Kidney capillary endothelial cell (primary cell): ENCODE results near the gene TMEM41B.
"Not testable (repeated sequence)": the region's sequence is repeated elsewhere in the genome, so short reads cannot be mapped to it uniquely, and the experiment has no call there.

Source experiments
- DNase-seq: peaks from one replicate; pipeline ENCODE4 v3.0.0-alpha.2; 2018; ENCODE audit warnings: low spot score

The TMEM41B gene, protein sequence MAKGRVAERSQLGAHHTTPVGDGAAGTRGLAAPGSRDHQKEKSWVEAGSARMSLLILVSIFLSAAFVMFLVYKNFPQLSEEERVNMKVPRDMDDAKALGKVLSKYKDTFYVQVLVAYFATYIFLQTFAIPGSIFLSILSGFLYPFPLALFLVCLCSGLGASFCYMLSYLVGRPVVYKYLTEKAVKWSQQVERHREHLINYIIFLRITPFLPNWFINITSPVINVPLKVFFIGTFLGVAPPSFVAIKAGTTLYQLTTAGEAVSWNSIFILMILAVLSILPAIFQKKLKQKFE

DNA sequence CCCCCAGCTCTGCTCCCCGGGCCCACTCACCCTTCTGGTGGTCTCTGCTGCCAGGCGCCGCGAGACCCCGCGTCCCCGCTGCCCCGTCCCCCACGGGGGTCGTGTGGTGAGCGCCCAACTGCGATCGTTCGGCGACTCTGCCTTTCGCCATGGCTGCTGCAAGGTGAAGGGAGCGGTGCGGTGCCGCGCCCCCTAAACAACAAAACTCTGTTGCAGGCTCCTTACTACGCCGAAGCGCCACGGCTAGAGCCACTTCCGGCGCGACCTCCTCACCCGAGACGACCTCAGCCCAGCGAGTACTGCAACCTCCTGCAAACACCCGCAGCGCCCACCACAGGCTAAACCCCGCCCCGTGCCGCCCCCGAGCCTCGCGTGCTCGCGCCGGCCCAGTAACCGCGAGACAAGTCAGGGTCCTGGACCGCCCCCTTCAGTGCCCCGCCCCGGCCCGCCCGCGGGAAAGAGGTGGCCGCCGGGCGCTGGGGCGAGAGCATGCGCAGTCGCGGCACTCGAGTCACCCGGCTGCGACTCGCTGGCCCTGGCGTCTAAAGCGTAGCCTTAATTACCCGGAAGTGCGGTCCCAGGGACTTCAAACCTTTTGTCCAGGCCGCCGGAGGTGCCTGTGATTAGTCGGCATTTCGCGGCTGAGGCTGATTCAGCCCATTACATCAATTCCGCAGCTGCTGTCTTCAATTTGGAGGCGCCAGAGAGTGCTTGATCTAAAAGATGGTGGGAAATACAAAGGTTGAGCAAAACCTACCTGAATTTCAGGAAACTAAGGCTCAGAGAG lies at the start of gene TMEM41B:
TMEM41B (minus strand) TSS at position 303 of the 787 bp plus-strand sequence; CDS start at position 151, 152 bp downstream.
- DNase-seq, result peak; percentile 99

DNA sequence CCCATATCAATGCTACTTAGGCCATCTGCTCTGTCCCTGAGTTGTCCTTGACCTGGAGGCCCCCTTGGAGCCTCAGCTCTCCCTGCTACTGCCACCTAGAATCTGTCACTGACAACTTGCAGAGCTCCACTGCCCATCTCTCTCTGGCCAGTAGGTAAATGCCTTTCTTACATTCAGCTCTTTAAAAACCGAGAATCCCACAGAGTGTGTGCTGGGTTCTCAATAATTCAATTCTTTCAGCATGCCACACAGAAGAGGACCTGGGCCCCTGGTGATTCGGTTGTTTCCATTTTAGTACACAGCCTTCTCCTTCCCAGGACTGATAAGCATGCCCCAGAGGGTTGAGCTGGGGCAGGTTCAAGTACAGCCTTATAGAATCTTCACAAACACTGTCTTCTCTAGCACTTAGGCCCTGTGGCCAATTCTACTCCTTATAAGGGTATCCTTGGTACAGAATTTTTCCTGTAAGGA lies 48.0 kb upstream of the TMEM41B start:
- no peak for DNase-seq

DNA sequence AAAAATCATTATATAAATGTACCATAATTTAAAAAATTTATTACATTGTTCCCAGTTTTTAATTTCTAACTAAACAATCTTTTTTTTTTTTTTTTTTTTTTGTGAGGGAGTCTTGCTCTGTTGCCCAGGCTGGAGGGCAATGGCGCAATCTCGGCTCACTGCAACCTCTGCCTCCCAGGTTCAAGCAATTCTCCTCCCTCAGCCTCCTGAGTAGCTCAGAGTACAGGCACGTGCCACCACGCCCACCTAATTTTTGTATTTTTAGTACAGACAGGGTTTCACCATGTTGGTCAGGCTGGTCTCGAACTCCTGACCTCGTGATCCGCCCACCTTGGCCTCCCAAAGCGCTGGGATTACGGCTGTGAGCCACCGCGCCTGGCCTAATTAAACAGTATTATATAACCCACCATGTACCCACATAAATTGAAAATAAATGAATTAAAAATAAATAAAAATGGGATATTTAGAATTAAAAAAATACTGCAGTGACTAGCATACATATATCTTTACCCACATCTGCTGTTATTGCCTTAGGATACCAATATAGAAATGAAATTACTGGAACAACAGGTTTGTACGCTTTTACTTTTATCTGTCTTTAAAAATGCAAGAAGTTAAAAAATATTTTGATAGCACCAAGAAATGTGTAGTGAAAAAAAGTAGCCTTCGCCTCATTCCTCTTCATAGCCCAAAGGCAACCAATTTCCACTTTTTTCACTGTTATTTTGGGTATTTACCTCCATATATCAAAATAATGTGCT lies 46.6 kb upstream of the TMEM41B start:
- not testable (repeated sequence) for DNase-seq

DNA sequence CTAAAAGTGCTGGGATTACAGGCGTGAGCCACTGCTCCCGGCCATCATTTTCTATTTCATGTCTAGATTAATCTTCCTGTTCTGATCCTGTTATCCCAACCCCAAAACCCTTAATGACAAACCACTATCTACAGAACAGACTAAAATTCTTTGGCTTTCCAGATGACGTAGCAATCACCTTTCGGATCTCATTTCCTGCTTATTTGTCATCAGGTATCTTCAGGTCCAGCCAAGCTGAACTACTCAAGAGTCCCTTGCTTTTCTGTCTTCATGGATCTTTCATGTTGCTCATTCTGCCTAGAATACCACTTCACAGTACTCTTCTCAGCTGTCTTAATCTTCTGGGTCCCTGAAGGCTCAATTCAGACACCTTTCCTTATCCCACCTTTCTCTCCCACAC lies 42.6 kb upstream of the TMEM41B start:
- DNase-seq, result no peak

DNA sequence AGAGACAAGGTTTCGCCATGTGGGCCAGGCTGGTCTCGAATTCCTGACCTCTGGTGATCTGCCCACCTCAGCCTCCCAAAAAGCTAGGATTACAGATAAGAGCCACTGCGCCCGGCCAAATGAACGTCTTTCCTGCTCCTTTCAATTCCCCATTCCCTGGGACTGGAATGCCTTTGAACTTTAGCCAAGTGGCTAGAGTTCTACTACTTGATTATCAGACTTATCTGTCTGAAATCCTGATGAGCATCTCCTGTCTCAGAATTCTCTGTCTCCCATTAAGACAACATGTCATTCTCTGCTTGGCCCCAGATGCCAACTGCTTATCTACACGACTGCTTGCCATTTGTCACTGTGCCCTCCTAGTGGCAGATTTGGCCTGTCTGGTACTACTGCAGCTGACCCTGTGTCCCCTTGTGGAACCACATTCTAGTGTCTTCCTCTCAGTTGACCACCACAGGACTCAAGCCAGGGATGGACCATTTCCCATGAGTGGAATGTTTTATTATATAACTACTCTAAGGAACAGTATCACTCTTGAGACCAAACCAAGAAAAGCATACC lies 37.0 kb upstream of the TMEM41B start:
- no peak for DNase-seq

DNA sequence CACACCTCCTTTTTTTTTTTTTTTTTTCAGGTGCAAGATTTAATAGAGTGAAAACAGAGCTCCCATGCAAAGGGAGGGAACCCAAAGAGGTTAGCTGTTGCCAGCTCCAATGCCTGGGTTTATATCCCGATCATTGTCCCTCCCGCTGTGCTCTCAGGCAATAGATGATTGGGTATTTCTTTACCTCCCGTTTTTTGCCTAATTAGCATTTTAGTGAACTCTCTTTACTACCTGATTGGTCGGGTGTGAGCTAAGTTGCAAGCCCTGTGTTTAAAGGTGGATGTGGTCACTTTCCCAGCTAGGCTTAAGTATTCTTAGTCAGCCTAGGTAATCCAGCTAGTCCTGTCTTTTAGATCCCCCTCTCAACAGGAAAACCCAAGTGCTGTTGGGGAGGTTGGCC lies 33.4 kb upstream of the TMEM41B start:
- not testable (repeated sequence) for DNase-seq

DNA sequence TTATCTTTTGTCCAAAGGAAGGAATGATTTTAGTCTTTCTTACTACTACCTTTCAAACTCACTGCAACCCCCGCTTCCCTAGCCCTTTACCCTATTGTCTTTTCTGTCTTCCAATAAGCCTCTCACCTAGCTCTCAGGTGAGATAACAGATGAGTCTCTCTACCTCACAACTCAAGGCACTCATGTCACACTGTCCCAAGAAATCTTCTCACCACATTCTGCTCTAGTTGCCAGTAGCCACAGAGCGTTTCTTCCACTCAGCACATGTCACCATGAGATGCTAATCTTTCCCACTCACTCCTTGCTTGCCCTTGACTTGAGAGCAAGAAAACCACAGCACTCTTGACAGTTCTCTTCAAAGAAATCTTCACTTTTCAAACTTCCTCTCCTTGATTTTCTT lies 32.7 kb upstream of the TMEM41B start:
- DNase-seq, result no peak

DNA sequence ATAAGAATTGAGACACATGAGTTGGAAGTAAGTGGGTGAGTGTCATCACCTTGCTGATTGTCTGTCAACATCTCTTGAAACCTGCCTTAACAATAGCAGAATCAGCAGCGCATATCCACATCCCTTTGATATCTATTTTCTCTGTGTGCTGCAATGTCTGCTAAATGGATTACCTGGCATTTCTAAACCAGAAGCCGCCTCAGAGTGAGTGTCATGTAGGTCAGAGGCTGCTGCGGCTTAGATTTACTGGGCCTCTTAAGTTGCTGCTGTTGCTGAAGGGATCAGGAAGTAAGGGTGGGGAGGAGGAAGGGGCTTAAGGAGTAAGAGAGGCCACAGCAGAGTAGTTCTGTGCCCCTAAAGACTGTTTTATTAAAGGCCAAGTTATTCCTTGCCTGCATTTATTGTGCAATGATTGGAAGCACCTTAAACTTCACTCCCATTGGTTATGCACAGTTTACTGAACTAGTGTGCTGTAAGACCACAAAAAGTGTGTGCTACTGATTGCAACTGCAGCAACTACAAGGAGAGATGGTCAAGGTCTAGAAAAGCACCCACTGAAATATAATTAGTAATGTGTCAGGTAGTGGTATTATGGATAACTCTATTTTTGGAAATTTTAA lies 29.8 kb upstream of the TMEM41B start:
- no peak for DNase-seq

DNA sequence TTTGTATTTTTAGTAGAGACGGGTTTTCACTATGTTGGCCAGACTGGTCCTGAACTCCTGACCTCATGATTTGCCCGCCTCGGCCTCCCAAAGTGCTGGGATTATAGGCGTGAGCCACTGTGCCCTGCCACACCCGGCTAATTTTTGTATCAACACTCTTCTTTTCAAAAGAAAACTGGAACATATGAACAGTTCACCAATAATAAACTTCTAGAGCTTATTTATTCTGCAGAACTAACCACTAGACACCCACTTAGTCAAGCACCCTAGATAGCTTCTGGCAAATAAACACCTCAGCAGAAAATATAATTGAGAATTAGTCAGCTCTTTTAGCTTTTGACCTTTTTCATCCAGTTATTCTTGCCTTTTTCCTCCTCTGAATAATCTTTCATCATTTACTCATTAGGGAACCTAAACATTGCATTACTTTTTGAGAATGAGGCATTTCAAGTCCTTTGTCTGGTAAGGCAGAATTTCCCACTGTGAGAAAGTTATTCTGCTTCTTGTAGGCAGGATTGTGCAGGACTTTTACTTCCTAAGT lies 27.3 kb upstream of the TMEM41B start:
- no peak for DNase-seq

DNA sequence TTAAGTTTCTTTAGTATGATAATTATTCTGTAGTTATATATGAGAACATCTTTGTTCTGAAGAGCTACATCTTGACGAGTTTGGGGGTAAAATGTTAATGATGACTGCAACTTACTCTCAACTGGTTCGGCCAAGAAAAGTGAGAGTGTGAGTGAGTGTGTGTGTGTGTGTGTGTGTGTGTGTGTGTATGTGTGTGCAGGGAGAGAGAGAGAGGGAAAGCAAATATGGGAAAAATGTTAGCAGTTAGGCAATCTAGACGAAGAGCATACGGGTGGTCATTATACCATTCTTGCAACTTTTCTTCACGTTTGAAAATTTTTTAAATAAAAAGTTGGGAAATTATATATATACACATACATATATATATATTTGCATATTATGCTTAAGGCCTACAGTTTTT lies 18.3 kb upstream of the TMEM41B start:
- no peak for DNase-seq

DNA sequence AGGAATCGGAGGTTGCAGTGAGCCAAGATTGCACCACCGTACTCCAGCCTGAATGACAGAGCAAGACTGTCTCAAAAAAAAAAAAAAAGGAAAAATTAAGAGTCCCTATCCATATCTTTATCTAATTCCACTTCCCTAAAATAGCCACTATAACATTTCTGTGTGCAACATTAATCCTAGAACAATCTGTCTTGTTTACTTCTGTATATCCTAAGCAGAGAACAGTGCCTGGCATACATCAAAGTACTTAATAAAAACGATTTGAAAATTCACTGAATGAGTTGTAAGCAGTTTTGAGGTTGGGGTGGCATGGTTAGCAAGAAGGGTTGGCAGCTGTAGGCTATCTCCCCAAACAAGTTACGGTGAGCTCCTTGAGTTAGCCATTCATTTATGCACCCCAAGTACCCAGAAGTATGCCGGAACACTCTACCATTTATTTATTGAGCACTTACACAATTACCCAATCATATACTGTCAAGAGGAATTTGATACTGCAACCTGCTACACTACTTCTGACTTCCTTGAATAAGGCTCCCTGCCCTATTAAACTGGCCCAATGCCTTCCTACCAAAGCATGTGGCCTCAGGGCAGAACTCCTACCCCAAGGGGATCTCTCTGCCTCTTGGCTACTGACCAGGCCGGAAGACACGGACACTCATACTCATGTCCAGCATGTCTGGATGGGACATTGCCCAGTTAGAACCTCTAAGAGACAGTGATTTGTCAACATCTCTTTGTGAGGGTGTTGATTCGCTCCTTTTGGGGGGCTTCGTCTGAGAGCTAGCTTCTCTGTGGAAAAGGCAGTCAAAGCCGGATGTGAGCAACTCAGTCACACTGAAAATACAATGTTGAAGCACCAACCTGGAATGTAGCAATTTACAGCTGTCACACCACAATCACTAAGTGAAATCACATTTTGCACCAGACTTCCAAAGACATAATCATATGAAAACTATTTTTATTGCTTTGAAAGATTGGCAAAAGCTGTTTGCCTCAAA lies 16.3 kb upstream of the TMEM41B start:
- no peak for DNase-seq

DNA sequence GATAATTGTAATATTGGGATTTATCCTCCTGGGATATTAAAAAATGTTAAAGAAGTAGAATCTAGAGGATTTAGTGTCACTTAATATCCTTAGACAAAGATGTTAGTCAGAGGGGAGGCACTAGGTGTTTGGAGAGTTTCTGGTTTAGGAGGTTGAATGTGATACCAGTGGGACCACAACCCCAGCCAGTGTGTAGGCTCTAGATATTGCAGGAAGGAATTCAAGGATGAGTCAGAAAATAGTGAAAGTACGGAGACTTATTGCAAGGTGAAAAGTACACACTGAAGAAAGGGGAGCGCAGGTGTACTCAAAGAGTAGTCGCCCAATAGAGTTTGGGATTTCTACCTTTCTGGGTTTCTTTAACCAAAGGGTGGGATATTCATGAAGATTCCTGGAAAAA lies 5.7 kb upstream of the TMEM41B start:
- no peak for DNase-seq

DNA sequence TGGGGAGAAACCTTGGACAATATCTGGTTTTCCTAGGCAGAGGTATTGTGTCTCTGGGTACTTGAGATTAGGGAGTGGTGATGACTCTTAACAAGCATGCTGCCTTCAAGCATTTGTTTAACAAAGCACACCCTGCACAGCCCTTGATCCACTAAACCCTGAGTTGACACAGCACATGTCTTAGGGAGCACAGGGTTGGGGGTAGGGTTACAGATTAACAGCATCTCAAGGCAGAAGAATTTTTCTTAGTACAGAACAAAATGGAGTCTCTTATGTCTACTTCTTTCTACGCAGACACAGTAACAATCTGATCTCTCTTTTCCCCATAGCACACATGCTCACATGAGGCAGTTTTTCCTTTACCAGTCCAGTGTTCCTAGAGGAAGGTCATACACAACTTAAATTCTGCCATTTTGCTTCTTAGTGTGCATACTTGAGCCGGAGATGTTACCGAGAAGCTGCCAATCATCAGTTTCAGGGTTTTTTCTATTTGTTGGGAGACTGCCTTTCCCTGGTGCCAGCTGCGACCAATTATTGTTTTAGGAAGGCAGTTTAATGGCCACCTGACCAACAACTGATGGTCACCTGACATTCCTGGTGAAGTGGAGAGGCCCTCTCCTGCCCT lies 5.1 kb upstream of the TMEM41B start:
- not testable (repeated sequence) for DNase-seq

DNA sequence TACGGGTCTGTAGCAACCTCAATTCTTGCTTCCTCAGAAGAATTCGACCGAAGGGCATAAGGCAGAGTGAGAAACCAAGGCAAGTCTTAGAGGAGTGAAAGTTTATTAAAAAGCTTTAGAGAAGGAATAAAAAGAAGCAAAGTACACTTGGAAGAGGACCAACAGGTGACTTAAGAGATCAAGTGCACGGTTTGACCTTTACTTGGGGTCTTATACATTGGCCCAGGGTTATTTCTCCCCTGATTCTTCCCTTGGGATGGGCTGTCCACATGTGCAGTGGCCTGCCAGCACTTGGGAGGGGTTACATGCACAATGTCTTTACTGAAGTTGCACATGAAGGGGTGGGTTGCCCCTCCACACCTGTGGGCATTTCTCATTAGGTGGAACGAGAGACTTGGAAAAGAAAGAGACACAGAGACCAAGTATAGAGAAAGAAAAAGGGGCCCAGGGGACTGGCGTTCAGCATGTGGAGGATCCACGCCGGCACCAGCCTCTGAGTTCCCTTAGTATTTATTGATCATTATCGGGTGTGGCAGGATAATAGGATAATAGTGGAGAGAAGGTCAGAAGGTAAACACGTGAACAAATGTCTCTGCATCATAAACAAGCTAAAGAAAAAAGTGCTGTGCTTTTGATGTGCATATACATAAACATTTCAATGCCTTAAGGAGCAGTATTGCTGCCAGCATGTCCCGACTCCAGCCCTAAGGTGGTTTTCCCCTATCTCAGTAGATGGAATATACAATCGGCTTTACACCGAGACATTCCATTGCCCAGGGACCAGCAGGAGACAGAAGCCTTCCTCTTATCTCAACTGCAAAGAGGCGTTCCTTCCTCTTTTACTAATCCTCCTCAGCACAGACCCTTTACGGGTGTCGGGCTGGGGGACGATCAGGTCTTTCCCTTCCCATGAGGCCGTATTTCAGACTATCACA lies 4.3 kb upstream of the TMEM41B start:
- DNase-seq, result not testable (repeated sequence)

DNA sequence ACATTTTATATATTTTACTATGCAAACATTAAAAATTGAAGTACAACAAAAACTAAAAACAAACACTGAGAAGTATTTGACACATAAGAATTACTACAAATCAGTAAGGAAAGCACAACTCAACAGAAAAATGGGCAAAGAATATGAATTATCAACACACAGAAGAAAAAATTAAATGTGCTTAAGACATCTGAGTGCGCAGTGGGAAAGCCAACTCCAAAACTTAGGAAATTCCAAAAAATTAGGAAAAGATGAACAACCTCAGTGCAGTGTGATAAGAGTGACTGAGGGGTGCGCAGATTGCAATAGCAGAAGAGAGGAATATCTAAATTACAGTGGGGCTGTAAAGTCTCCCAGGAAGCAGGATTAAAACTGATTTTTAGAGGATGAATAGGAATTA lies 1.9 kb upstream of the TMEM41B start:
- DNase-seq, result no peak

DNA sequence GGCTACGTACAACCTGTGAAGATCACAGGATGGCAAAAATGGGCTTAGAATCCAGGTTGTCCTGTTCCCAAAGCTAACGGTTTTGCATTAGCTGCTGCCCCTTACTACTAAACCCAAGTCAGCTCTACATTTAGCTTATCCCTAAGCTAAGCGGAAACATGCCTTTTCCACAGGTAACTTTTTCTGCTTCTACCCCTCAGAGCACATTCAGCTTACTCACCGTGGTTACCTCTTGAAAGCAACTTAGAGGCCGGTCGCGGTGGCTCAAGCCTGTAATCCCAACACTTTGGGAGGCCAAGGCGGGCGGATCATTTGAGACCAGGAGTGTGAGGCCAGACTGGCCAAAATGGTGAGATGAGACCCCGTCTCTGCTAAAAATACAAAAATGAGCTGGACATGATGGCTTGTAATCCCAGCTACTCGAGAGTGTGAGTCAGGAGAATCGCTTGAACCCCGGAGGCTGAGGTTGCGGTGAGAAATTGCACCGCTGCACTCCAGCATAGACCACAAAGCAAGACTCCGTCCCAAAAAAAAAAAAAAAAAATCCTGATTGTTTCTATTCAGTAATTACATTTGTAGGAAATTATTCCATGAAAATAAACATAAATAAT lies 790 bp upstream of the TMEM41B start:
- DNase-seq, result no peak

DNA sequence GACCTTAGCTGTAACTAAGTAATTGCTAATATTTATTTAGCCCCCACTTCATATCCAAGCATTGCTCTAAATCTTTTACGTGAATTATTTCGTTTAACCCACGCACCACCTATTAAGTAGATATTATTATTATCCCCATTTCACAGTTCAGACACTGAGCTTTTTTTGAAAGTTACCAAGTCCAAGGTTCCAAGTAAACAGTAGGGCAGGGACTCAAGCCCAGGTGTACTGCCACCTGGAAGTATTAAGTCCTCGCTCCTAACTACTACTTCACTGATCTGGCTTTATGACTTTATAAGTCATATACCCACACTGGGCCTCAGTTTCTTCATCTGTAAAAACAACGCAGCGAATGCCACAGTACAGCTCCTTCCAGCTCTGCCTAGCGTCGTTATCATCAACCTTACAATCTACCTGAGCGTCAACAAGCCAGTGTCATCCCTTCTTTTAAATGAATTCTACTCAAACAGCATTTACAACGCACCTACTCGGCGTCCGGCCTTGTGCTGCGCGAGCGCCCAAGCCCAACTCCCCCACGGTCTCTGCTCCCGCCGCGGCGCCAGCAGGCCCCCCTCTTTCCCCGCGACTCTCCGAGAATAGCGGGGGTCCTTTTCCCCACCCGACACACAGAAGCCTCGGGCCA lies 624 bp downstream of the TMEM41B start:
- no peak for DNase-seq
